AG09309 (cell line): ENCODE results near the gene TNNC1.

Source experiments
- DNase-seq: peaks from one replicate; pipeline ENCODE4 v3.0.0-alpha.2; 2010; ENCODE audit warnings: low read depth
- H3K4me3 ChIP-seq: 2 replicates; pipeline ENCODE4 v1.5.1; 2011; ENCODE audit warnings: mild to moderate bottlenecking, low read depth, low read length, moderate library complexity; ENCODE audit not compliant: control insufficient read depth
- CTCF ChIP-seq: IDR thresholded peaks from 2 replicates; pipeline ENCODE4 v1.5.1; 2011; ENCODE audit warnings: mild to moderate bottlenecking, low read depth, low read length, inconsistent platforms; ENCODE audit not compliant: insufficient read depth, control insufficient read depth; ENCODE audit errors: missing control alignments

Gene TNNC1

DNA sequence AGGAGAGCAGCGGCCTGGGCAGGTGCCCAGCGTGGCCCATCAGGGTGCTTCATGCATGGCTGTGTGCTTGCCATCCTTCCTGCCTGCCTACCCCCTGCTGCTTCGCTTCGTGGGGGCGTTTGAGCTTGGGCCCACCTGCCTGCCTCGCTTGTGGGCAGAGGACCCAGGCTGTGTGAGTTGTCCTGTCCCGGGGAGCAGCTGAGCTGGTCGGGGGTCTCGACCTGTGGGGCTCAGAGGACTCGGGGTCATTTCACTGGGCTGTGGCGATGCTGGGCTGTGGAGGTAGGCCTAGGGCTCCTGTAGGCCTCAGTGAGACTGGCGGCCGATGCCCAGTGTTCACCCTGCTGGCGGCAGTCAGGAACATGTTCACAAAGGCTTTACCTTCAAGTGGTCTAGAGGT, 29.2 kb upstream of the TNNC1 start:
- TF ChIP-seq CTCF: no peak
- DNase-seq: no peak

GRCh38 chr3:52481819-52482521, 28.1 kb upstream of the TNNC1 start:
- no peak for DNase-seq
- H3K4me3 ChIP-seq: no peak overlapping the region

More for the DNA sequence above, 29.2 kb upstream of the TNNC1 start:
- no peak overlapping the region for H3K4me3 ChIP-seq

GRCh38 chr3:52480768-52481715, 27.2 kb upstream of the TNNC1 start:
- no peak for DNase-seq
- no peak for TF ChIP-seq CTCF

More at GRCh38 chr3:52481819-52482521, 28.1 kb upstream of the TNNC1 start:
- peak; percentile 53 for TF ChIP-seq CTCF

GRCh38 chr3:52479877-52480575, 26.2 kb upstream of the TNNC1 start:
- DNase-seq: no peak
- no peak overlapping the region for H3K4me3 ChIP-seq
- no peak for TF ChIP-seq CTCF

More at GRCh38 chr3:52480768-52481715, 27.2 kb upstream of the TNNC1 start:
- no peak overlapping the region for H3K4me3 ChIP-seq

- no peak for DNase-seq
- no peak for TF ChIP-seq CTCF
- H3K4me3 ChIP-seq: no peak overlapping the region
These were observed 25.4 kb upstream of the TNNC1 start for GRCh38 chr3:52479037-52479876.

DNA sequence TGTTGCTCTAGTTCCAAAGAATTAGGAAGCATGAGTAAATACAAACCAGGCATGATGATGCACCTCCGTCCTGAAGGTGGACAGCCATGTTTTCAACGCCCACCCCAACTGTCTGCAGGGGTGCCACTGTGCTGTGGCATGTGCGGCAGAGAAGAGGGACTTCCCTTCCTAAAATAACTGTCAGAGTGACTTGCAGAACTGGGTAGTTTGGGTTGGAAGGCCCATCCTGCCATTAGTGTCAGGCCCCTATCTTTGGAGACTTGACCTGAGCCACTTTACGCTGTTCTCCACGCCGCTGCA, 23.9 kb upstream of the TNNC1 start:
- TF ChIP-seq CTCF: no peak

More for the DNA sequence above, 23.9 kb upstream of the TNNC1 start:
- H3K4me3 ChIP-seq: no peak overlapping the region
- no peak for DNase-seq
